ENCODE measurements around the gene ZNF778.

The ZNF778 gene

GRCh38 chr16:89200124-89200849, 17.2 kb upstream of the ZNF778 start, which contains the start of gene SLC22A31:
Gene SLC22A31 (minus strand): TSS chr16:89200537. CDS start chr16:89200501, 36 bp downstream.
- DNase-seq (ENCODE audit: low read depth in 1 of 2, low spot score in 1 of 2), result peak in 1 of 2 experiments; percentile 31
- no peak for TF ChIP-seq SPI1 (IDR thresholded peaks at IDR 0.05; ENCODE audit: borderline replicate concordance, low read depth)
- TF ChIP-seq CTCF (IDR thresholded peaks at IDR 0.05; ENCODE audit: insufficient read depth, low read length), result no peak
- TF ChIP-seq GABPA (IDR thresholded peaks at IDR 0.05; ENCODE audit: low read depth), result no peak
- Histone ChIP-seq H3K27ac (replicated peaks) (no peak within 1 kb of the TSS), H3K4me3 (replicated peaks; ENCODE audit: insufficient read depth, low read length) (peak within 1 kb of the TSS; percentile 28), H3K27me3 (ENCODE audit: insufficient read depth, poor library complexity, severe bottlenecking) (no peaks in the 10 kb centered on the region)

GRCh38 chr16:89200850-89201411, 16.6 kb upstream of the ZNF778 start:
- no peak for DNase-seq (ENCODE audit: low read depth in 1 of 2, low spot score in 1 of 2)
- Histone ChIP-seq H3K27me3 (ENCODE audit: insufficient read depth, poor library complexity, severe bottlenecking) (no peaks in the 10 kb centered on the region), H3K27ac (replicated peaks) (no peak overlapping the region), H3K4me3 (replicated peaks; ENCODE audit: insufficient read depth, low read length) (peak overlapping the region; percentile 28)
- no peak for TF ChIP-seq CTCF (IDR thresholded peaks at IDR 0.05; ENCODE audit: insufficient read depth, low read length)
- no peak for TF ChIP-seq POLR2AphosphoS5 (IDR thresholded peaks at IDR 0.05; ENCODE audit: low read depth)
- TF ChIP-seq GABPA (IDR thresholded peaks at IDR 0.05; ENCODE audit: low read depth), result no peak
- no peak for TF ChIP-seq REST (IDR thresholded peaks at IDR 0.05; ENCODE audit: insufficient replicate concordance, low read depth)
- no peak for TF ChIP-seq SPI1 (IDR thresholded peaks at IDR 0.05; ENCODE audit: borderline replicate concordance, low read depth)

- H3K27ac ChIP-seq (replicated peaks), result no peak overlapping the region
- TF ChIP-seq SPI1 (IDR thresholded peaks at IDR 0.05; ENCODE audit: borderline replicate concordance, low read depth) (no peak), GABPA (IDR thresholded peaks at IDR 0.05; ENCODE audit: low read depth) (no peak), POLR2AphosphoS5 (IDR thresholded peaks at IDR 0.05; ENCODE audit: low read depth) (no peak), REST (IDR thresholded peaks at IDR 0.05; ENCODE audit: insufficient replicate concordance, low read depth) (no peak), CTCF (IDR thresholded peaks at IDR 0.05; ENCODE audit: insufficient read depth, low read length) (no peak)
- H3K4me3 ChIP-seq (replicated peaks; ENCODE audit: insufficient read depth, low read length), result no peak overlapping the region; the same call in 1 of the 2 replicates
- DNase-seq (ENCODE audit: low read depth in 1 of 2, low spot score in 1 of 2), result peak in 1 of 2 experiments; percentile 36
- no peaks in the 10 kb centered on the region for H3K27me3 ChIP-seq (ENCODE audit: insufficient read depth, poor library complexity, severe bottlenecking)
These were observed 15.8 kb upstream of the ZNF778 start for GRCh38 chr16:89201439-89202377.

Measured in HL-60 (cell line).